Breast epithelium (tissue), 4 donors: ENCODE data around the gene SREBF1. TPM values are rescaled to one million over a fixed set of nuclear protein-coding genes. Genes with fewer than 3 reads are reported as not detected.

Experiments used
- DNase-seq, 2 donors: peaks; one replicate each; pipeline ENCODE4 v3.0.0-alpha.2; 2019; ENCODE audit warnings: low spot score in 2 of 2
- H3K27ac ChIP-seq, 2 donors: fragments of 200-600 bp; sonication (generic) in 1 of 2; one replicate each; pipeline ENCODE4 v1.5.1; 2016 to 2019; ENCODE audit warnings: mild to moderate bottlenecking in 1 of 2
- H3K27me3 ChIP-seq, 2 donors: fragments of 200-600 bp; sonication (generic) in 1 of 2; one replicate each; pipeline versions ENCODE4 v1.5.1 to v1.6.0; 2017 to 2019; ENCODE audit warnings: control low read depth in 1 of 2, mild to moderate bottlenecking in 1 of 2
- H3K36me3 ChIP-seq: fragments of 200-600 bp; one replicate; pipeline ENCODE4 v1.5.1; 2019
- H3K4me1 ChIP-seq, 2 donors: fragments of 200-600 bp; sonication (generic); one replicate each; pipeline ENCODE4 v1.5.1; 2016 to 2019; ENCODE audit warnings: control low read depth in 1 of 2
- H3K4me3 ChIP-seq, 3 donors: fragments of 200-600 bp; sonication (generic); 1 replicate in 2 of 3; 2 replicates in 1 of 3; pipeline ENCODE4 v1.5.1; 2016 to 2019; ENCODE audit warnings: mild to moderate bottlenecking in 3 of 3, moderate library complexity in 2 of 3
- H3K9me3 ChIP-seq, 2 donors: fragments of 200-600 bp; sonication (generic) in 1 of 2; one replicate each; pipeline ENCODE4 v1.5.1; 2016 to 2019; ENCODE audit warnings: control low read depth in 1 of 2
- POLR2A ChIP-seq: fragments of 450-650 bp; IDR thresholded peaks from one replicate; pipeline ENCODE4 v1.6.1; 2016; ENCODE audit warnings: antibody characterized with exemption, mild to moderate bottlenecking, moderate library complexity
- POLR2AphosphoS5 ChIP-seq, 3 donors: sonication (generic); formaldehyde crosslinking; IDR thresholded peaks; one replicate each; pipeline ENCODE4 v1.6.1; 2017; ENCODE audit warnings: antibody characterized with exemption in 3 of 3
- intact Hi-C: fragments of 100-400 bp; cut with DNase I; formaldehyde crosslinking; loops from one replicate; pipeline ENCODE4 v1.15.1; 2023; ENCODE audit warnings: low total_unique reads
- total RNA-seq, 3 donors: library from RNA; depleted of rRNA; stranded (reverse); fragments of >200 nt; gene quantifications; one replicate each; pipeline ENCODE4 v1.1.0, GENCODE V29; 2016
- TF ChIP-seq, protein P1 (sequence below), 3 donors: fragments of 450-650 bp; IDR thresholded peaks; one replicate each; pipeline ENCODE4 v1.5.1; 2016 to 2017; ENCODE audit warnings: antibody characterized with exemption in 3 of 3, mild to moderate bottlenecking in 3 of 3, moderate library complexity in 3 of 3

SREBF1 gene
- total RNA-seq, 3 donors from 2014 or later = 39.0 to 119 (median 81.3) TPM

GRCh38 chr17:17800504-17801021 is 36.2 kb downstream of the SREBF1 start:
- Histone ChIP-seq H3K36me3 (no peaks in the 10 kb centered on the region), H3K27me3 (no peaks in the 10 kb centered on the region), H3K4me3 (no peak overlapping the region), H3K4me1 (no peaks in the 10 kb centered on the region), H3K9me3 (no peaks in the 10 kb centered on the region), H3K27ac (peak overlapping the region; percentile 48 to 58)
- no peak for DNase-seq
- no peak for TF ChIP-seq POLR2A
- no peak for TF ChIP-seq POLR2AphosphoS5 (IDR thresholded peaks at IDR 0.05)
- TF ChIP-seq, protein P1, sequence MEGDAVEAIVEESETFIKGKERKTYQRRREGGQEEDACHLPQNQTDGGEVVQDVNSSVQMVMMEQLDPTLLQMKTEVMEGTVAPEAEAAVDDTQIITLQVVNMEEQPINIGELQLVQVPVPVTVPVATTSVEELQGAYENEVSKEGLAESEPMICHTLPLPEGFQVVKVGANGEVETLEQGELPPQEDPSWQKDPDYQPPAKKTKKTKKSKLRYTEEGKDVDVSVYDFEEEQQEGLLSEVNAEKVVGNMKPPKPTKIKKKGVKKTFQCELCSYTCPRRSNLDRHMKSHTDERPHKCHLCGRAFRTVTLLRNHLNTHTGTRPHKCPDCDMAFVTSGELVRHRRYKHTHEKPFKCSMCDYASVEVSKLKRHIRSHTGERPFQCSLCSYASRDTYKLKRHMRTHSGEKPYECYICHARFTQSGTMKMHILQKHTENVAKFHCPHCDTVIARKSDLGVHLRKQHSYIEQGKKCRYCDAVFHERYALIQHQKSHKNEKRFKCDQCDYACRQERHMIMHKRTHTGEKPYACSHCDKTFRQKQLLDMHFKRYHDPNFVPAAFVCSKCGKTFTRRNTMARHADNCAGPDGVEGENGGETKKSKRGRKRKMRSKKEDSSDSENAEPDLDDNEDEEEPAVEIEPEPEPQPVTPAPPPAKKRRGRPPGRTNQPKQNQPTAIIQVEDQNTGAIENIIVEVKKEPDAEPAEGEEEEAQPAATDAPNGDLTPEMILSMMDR (IDR thresholded peaks at IDR 0.05) = no peak
- intact Hi-C loops = no loop called here

DNA sequence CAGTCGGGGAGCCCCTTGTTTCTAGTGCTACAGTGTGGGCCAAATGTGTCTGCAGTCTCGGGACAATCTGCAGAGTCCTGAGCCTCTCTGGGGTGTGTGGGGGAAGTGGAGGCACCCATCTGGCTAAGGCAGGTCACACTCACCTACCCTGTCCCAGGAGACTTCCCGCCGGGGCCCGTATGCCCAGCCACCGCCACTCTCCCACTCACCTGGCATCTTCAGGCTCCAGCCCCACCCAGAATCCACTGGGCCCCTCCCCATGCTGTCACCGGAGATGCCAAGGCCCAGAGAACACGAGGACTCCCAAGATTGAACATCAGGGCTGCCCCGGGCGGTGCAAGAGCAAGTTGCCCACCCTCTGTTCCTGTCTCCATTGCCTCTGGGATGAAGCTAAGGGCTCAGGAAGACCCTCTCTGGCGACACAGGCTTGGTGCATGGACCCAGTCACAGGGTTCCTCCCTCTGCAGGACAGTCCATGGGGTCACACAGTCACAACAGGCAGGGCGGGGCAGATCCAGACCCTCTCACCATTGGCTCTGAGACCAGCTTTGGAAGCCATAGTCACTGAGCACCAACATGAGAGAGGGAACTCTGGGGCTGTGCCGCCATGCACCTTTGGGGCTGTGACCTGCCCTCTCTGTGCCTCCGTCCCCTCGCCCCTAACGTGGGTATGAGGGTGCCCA is 38.1 kb downstream of the SREBF1 start:
- Histone ChIP-seq H3K4me1 (no peaks in the 10 kb centered on the region), H3K27ac (no peak overlapping the region), H3K4me3 (no peak overlapping the region), H3K36me3 (no peaks in the 10 kb centered on the region), H3K27me3 (no peaks in the 10 kb centered on the region), H3K9me3 (no peaks in the 10 kb centered on the region)
- intact Hi-C loops = no loop called here
- DNase-seq = no peak
- no peak for TF ChIP-seq POLR2AphosphoS5 (IDR thresholded peaks at IDR 0.05)
- TF ChIP-seq POLR2A = no peak
- TF ChIP-seq, protein P1 (IDR thresholded peaks at IDR 0.05) = no peak

GRCh38 chr17:17798010-17798556 is 38.7 kb downstream of the SREBF1 start:
- TF ChIP-seq, protein P1 (IDR thresholded peaks at IDR 0.05) = no peak
- TF ChIP-seq POLR2A = no peak
- TF ChIP-seq POLR2AphosphoS5 (IDR thresholded peaks at IDR 0.05) = no peak
- no peaks in the 10 kb centered on the region for H3K27me3 ChIP-seq
- H3K9me3 ChIP-seq = no peaks in the 10 kb centered on the region
- H3K27ac ChIP-seq = no peak overlapping the region
- no peaks in the 10 kb centered on the region for H3K4me1 ChIP-seq
- H3K4me3 ChIP-seq = no peak overlapping the region
- no peak for DNase-seq
- no peaks in the 10 kb centered on the region for H3K36me3 ChIP-seq
- intact Hi-C loops = no loop called here

- Histone ChIP-seq H3K27me3 (no peaks in the 10 kb centered on the region), H3K27ac (peak overlapping the region in 1 of 2 donors; percentile 25), H3K4me3 (no peak overlapping the region), H3K4me1 (no peaks in the 10 kb centered on the region), H3K36me3 (no peaks in the 10 kb centered on the region), H3K9me3 (no peaks in the 10 kb centered on the region)
- intact Hi-C loops = no loop called here
- TF ChIP-seq, protein P1 (IDR thresholded peaks at IDR 0.05) = no peak
- TF ChIP-seq POLR2A (no peak), POLR2AphosphoS5 (IDR thresholded peaks at IDR 0.05) (no peak)
- no peak for DNase-seq
These were observed 39.5 kb downstream of the SREBF1 start for GRCh38 chr17:17797119-17797809.

GRCh38 chr17:17796787-17797061 is 40.1 kb downstream of the SREBF1 start:
- Histone ChIP-seq H3K9me3 (no peaks in the 10 kb centered on the region), H3K27me3 (no peaks in the 10 kb centered on the region), H3K4me3 (no peak overlapping the region), H3K36me3 (no peaks in the 10 kb centered on the region), H3K4me1 (no peaks in the 10 kb centered on the region), H3K27ac (no peak overlapping the region)
- no peak for DNase-seq
- intact Hi-C loops = no loop called here
- TF ChIP-seq POLR2AphosphoS5 (IDR thresholded peaks at IDR 0.05) (no peak), POLR2A (no peak)
- TF ChIP-seq, protein P1 (IDR thresholded peaks at IDR 0.05) = no peak
